GM12892 (cell line): ENCODE data around the gene ELOVL5.

Experiments used
- DNase-seq: peaks from one replicate; pipeline ENCODE4 v3.0.0; 2011; ENCODE audit not compliant: insufficient read length
- FAIRE-seq: peaks from 2 replicates; lab custom pipeline; 2011; peaks lifted over from hg19 to GRCh38; lab: Jason Lieb, UNC
- POLR2A ChIP-seq: IDR thresholded peaks from 2 replicates; pipeline ENCODE4 v1.6.1; 2011; ENCODE audit warnings: low read depth, low read length, control low read depth
- POLR2AphosphoS5 ChIP-seq: IDR thresholded peaks from 2 replicates; pipeline ENCODE4 v1.6.1; 2011; ENCODE audit warnings: low read depth, low read length, control low read depth
- TAF1 ChIP-seq: IDR thresholded peaks from 2 replicates; pipeline ENCODE4 v1.6.1; 2011; ENCODE audit warnings: low read depth, mild to moderate bottlenecking, control low read depth, low read length, borderline replicate concordance

The ELOVL5 gene

GRCh38 chr6:53279293-53279692, 69.5 kb downstream of the ELOVL5 start:
- no peak for TF ChIP-seq POLR2A
- no peak for TF ChIP-seq TAF1
- no peak for TF ChIP-seq POLR2AphosphoS5
- FAIRE-seq (no peak), DNase-seq (no peak)

- no peak for FAIRE-seq
- TF ChIP-seq POLR2A (no peak), TAF1 (no peak), POLR2AphosphoS5 (no peak)
- no peak for DNase-seq
Measured at GRCh38 chr6:53273370-53273769, 75.4 kb downstream of the ELOVL5 start.

GRCh38 chr6:53269827-53270226, 78.9 kb downstream of the ELOVL5 start:
- DNase-seq (no peak), FAIRE-seq (no peak)
- TF ChIP-seq POLR2A (no peak), POLR2AphosphoS5 (no peak), TAF1 (no peak)

GRCh38 chr6:53268858-53269608, 79.7 kb downstream of the ELOVL5 start:
- DNase-seq (no peak), FAIRE-seq (no peak)
- no peak for TF ChIP-seq POLR2AphosphoS5
- TF ChIP-seq TAF1: no peak
- TF ChIP-seq POLR2A: no peak

GRCh38 chr6:53266553-53267090, 82.1 kb downstream of the ELOVL5 start:
- FAIRE-seq (no peak), DNase-seq (no peak)
- TF ChIP-seq POLR2AphosphoS5 (no peak), TAF1 (no peak), POLR2A (no peak)

- no peak for FAIRE-seq
- TF ChIP-seq TAF1 (no peak), POLR2AphosphoS5 (no peak), POLR2A (no peak)
Measured at GRCh38 chr6:53264915-53265607, 83.7 kb downstream of the ELOVL5 start.

GRCh38 chr6:53264337-53264736, 84.4 kb downstream of the ELOVL5 start:
- TF ChIP-seq TAF1: no peak
- TF ChIP-seq POLR2AphosphoS5: no peak
- no peak for TF ChIP-seq POLR2A
- FAIRE-seq: no peak
- no peak for DNase-seq

More at GRCh38 chr6:53264915-53265607, 83.7 kb downstream of the ELOVL5 start:
- DNase-seq: no peak

- DNase-seq: no peak
- FAIRE-seq: no peak
- no peak for TF ChIP-seq POLR2A
- TF ChIP-seq TAF1: no peak
- no peak for TF ChIP-seq POLR2AphosphoS5
Measured at GRCh38 chr6:53263917-53264316, 84.8 kb downstream of the ELOVL5 start.

GRCh38 chr6:53259860-53260580, 88.7 kb downstream of the ELOVL5 start:
- no peak for TF ChIP-seq TAF1
- no peak for TF ChIP-seq POLR2AphosphoS5
- TF ChIP-seq POLR2A: no peak
- no peak for FAIRE-seq
- no peak for DNase-seq

- FAIRE-seq: no peak
- no peak for DNase-seq
- TF ChIP-seq POLR2A (no peak), TAF1 (no peak), POLR2AphosphoS5 (no peak)
Measured at GRCh38 chr6:53258774-53259155, 90.0 kb downstream of the ELOVL5 start.
